ENCODE results near the gene ZDHHC11.
"Not testable (repeated sequence)": the region's sequence is repeated elsewhere in the genome, so short reads cannot be mapped to it uniquely, and the experiment has no call there.

DNA sequence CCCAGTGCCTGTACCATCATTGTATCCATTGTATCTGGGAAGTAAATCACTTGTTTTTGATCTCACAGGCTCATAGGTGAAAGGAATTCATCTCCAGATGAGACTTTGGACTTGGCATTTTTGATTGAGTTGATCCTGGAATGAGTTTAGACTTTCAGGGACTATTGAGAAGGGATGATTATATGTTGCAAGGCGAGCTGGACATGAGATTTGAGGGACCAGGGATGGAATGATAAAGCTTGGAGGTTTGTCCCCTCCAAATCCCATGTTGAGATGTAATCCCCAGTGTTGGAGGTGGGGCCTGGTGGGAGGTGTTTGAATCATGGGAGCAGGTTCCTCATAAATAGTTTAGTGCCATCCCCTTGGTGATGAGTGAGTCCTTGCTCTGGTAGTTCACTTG is 55.8 kb downstream of the ZDHHC11 start:
- not testable (repeated sequence) for TF ChIP-seq POLR2A, POLR2AphosphoS5 (IDR thresholded peaks at IDR 0.05)
